ENCODE results near the gene DNAJC3. TPM values are rescaled to one million over a fixed set of nuclear protein-coding genes. Genes with fewer than 3 reads are reported as not detected.
A peak's percentile ranks its signal among the peaks of the same experiment; 100 is the strongest.

DNAJC3 gene
- total and polyA plus RNA-seq, 2 donors from 2014 or later, result 20.1 to 65.9 TPM

GRCh38 chr13:95641291-95642027, 35.5 kb upstream of the DNAJC3 start:
- Histone ChIP-seq H3K9me3 (ENCODE audit: control insufficient read depth in 2 of 3, insufficient read depth in 1 of 3, low read length in 3 of 3) (no peaks in the 10 kb centered on the region), H3K9ac (ENCODE audit: low read length in 3 of 3) (peak overlapping the region in 2 of 3 donors; percentile 9 to 62), H3K27ac (ENCODE audit: low read depth in 2 of 2, low read length in 2 of 2) (no peak overlapping the region), H3K4me3 (ENCODE audit: low read length in 3 of 3) (peak overlapping the region; percentile 42 to 93 (median 63)), H3K4me1 (ENCODE audit: control insufficient read depth in 2 of 3, insufficient read depth in 2 of 3, low read depth in 1 of 3, low read length in 3 of 3) (peaks cover 0 to 4% (median 3%) of the 10 kb centered on the region in 3 donors), H3K36me3 (ENCODE audit: control insufficient read depth in 2 of 3, insufficient read depth in 3 of 3, low read length in 3 of 3) (peaks cover 0 to 9% (median 2%) of the 10 kb centered on the region in 3 donors), H3K27me3 (ENCODE audit: control insufficient read depth, insufficient read depth, low read length) (no peaks in the 10 kb centered on the region)
- TF ChIP-seq CTCF (IDR thresholded peaks at IDR 0.05; ENCODE audit: borderline replicate concordance, extremely low read depth, insufficient read depth), result no peak
- intact Hi-C loops (cut with DNase I), result no loop called here
- peak; percentile 49 to 75 (median 64) for DNase-seq
- FAIRE-seq, result no peak

GRCh38 chr13:95642028-95642621, 34.8 kb upstream of the DNAJC3 start:
- Histone ChIP-seq H3K4me1 (ENCODE audit: control insufficient read depth in 2 of 3, insufficient read depth in 2 of 3, low read depth in 1 of 3, low read length in 3 of 3) (peaks cover 0 to 4% (median 3%) of the 10 kb centered on the region in 3 donors), H3K27me3 (ENCODE audit: control insufficient read depth, insufficient read depth, low read length) (no peaks in the 10 kb centered on the region), H3K9ac (ENCODE audit: low read length in 3 of 3) (no peak overlapping the region), H3K9me3 (ENCODE audit: control insufficient read depth in 2 of 3, insufficient read depth in 1 of 3, low read length in 3 of 3) (no peaks in the 10 kb centered on the region), H3K36me3 (ENCODE audit: control insufficient read depth in 2 of 3, insufficient read depth in 3 of 3, low read length in 3 of 3) (peaks cover 0 to 2% (median 2%) of the 10 kb centered on the region in 3 donors), H3K4me3 (ENCODE audit: low read length in 3 of 3) (peak overlapping the region in 2 of 3 donors; percentile 45 to 93), H3K27ac (ENCODE audit: low read depth in 2 of 2, low read length in 2 of 2) (peak overlapping the region; percentile 28 to 57)
- intact Hi-C loops (cut with DNase I), result no loop called here
- peak in 4 of 5 donors; percentile 65 to 86 (median 72) for DNase-seq
- no peak for FAIRE-seq
- no peak for TF ChIP-seq CTCF (IDR thresholded peaks at IDR 0.05; ENCODE audit: borderline replicate concordance, extremely low read depth, insufficient read depth)

GRCh38 chr13:95642999-95643398, 33.9 kb upstream of the DNAJC3 start:
- peaks cover 0 to 4% (median 3%) of the 10 kb centered on the region in 3 donors for H3K4me1 ChIP-seq (ENCODE audit: control insufficient read depth in 2 of 3, insufficient read depth in 2 of 3, low read depth in 1 of 3, low read length in 3 of 3)
- H3K4me3 ChIP-seq (ENCODE audit: low read length in 3 of 3), result peak overlapping the region; percentile 42 to 93 (median 72)
- H3K9me3 ChIP-seq (ENCODE audit: control insufficient read depth in 2 of 3, insufficient read depth in 1 of 3, low read length in 3 of 3), result no peaks in the 10 kb centered on the region
- H3K27ac ChIP-seq (ENCODE audit: low read depth in 2 of 2, low read length in 2 of 2), result peak overlapping the region in 1 of 2 donors; percentile 8
- peaks cover 0 to 2% (median 0%) of the 10 kb centered on the region in 3 donors for H3K36me3 ChIP-seq (ENCODE audit: control insufficient read depth in 2 of 3, insufficient read depth in 3 of 3, low read length in 3 of 3)
- no peak for FAIRE-seq
- intact Hi-C loops (cut with DNase I), result no loop called here
- DNase-seq, result peak in 2 of 5 donors; percentile 13 to 18
- peak overlapping the region in 1 of 3 donors; percentile 51 for H3K9ac ChIP-seq (ENCODE audit: low read length in 3 of 3)
- no peak for TF ChIP-seq CTCF (IDR thresholded peaks at IDR 0.05; ENCODE audit: borderline replicate concordance, extremely low read depth, insufficient read depth)
- H3K27me3 ChIP-seq (ENCODE audit: control insufficient read depth, insufficient read depth, low read length), result no peaks in the 10 kb centered on the region

Data from kidney (tissue), 14 donors.